GM19099 (cell line): ENCODE results near the gene GLI2.

Source experiments
- POLR2A ChIP-seq: IDR thresholded peaks from 3 replicates; pipeline ENCODE4 v1.6.1; 2011; ENCODE audit warnings: low read depth; ENCODE audit not compliant: insufficient read length; ENCODE audit errors: extremely low read depth

Gene GLI2

GRCh38 chr2:120754067-120754960, 18.6 kb downstream of the GLI2 start:
- TF ChIP-seq POLR2A: no peak

- TF ChIP-seq POLR2A: no peak
These were observed 22.8 kb downstream of the GLI2 start for GRCh38 chr2:120758181-120759144.

DNA sequence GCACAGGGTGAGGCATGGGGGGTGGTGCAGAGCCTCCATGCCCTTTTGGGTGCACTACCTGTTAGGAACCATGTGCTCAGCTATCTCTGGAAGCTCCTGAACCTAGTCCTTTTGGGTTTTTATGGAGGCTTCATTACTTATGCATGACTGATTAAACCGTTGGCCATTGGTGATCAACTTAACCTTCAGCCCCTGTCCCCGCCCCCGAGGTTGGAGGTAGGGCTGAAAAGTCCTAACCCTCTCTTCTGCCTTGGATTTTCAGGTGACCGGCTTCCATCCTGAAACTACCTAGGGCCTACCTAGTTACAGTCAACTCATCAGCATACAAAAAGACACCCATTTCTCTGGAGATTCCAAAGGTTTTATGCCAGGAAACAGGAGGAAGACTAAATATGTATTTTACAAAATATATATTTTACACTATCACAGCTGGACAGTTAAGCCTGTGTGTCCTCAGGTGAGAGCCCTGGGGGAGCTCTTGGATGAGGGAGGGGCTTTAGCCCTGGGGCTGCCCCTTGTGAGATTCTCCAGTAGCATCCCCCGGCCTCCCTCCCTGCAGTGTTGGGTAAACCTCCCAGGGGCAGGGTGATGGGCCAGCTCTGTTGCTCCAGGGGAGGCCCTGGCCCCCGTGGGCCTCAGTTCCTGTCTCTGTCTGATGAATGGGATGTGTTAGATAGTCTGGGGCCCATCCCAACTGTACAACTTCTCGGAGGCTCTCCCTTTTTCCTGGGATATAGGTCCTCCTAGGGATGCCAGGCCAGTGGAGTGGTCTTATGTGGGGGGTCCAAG, 24.1 kb downstream of the GLI2 start:
- no peak for TF ChIP-seq POLR2A

GRCh38 chr2:120760446-120761135, 24.9 kb downstream of the GLI2 start:
- no peak for TF ChIP-seq POLR2A

DNA sequence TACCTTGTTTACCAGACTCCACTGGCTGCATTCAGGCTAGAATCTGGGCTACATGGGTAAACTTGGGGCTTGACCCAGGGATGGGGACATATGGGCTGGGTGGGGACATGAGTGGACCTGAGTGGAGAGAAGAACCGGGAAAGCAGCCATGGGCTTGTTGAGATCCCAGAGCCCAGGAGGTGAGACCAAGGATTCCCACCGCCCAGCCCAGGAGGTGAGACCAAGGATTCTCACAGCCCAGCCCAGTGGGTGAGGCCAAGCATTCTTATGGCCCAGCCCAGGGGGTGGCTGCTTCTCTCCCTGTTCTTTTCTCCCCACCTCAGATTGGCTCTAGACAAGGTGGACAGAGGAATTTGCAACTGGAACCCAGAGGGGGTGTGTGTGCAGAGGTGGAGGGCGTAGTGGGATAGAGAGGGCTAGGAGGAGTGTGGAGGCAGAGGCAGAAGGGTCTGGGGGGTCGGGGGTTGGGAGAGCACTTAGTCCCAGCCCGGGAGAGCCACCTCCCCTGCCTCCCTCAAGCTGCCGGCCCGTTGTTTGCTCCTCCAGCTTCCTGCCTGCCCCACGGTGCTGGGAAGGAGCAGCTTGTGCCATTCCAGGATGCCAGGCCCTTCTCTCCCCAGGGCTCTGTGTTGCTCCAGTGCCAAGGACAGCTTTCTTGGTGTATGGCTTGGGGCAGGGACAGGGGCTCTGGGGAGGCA, 25.6 kb downstream of the GLI2 start:
- no peak for TF ChIP-seq POLR2A

GRCh38 chr2:120761911-120762310, 26.2 kb downstream of the GLI2 start:
- TF ChIP-seq POLR2A: no peak

DNA sequence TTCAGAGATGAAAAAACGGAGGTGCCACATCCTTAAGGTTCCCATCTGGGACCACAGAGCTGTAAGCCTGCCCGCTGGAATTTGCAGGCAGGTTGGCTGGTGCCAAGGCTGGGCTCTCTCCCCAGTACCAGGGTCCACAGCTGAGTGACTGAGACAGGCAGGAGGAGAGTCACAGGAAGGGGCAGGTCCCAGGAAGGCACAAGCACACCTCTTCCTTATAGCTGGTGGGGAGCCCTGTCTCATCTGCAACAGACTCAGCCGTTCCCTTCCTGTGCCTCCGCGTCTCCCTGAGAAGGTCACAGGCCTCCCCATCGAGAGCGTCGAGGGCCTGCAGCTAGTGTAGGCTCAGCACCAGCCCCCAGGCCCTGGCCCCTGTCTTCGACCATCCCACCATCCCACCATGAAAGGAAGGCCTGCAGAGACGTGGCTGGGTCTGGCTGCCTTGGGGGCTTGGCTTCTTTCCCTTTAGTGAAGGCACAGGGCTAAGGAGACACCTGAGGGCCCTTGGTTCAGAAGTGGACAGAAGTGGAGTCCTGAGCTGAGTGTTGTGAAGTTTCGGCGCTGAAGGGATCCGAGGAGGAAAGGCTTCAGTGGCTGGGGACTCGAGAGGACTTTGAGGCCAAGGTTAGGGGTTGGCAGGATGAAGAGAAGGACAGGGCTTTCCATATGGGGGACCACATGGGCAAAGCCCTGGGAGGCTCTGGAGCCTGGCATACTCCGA, 26.8 kb downstream of the GLI2 start:
- TF ChIP-seq POLR2A: no peak

GRCh38 chr2:120763508-120763907, 27.8 kb downstream of the GLI2 start:
- no peak for TF ChIP-seq POLR2A

DNA sequence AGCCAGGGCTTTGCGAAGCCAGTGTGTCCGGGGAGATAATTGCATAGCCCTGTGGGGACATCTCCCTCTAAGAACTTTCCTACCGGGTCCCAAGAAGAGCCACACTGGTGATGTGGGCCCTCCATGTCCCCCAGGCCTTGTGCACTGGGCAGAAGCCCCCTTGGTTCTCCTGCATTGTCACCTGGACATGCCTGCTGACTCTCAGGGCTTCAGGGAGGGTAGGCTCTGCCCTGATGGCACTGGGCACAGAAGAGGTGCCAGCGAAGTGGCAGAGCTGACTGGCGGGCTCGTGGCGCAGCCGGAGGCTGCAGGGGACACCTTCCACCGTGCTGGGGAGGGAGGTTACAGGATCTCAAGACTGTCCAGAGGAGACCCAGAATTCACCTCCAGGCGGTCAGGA, 28.3 kb downstream of the GLI2 start:
- no peak for TF ChIP-seq POLR2A

GRCh38 chr2:120764492-120764891, 28.8 kb downstream of the GLI2 start:
- TF ChIP-seq POLR2A: no peak

- no peak for TF ChIP-seq POLR2A
These were observed 29.5 kb downstream of the GLI2 start for GRCh38 chr2:120764991-120765677.

GRCh38 chr2:120765678-120766469, 30.2 kb downstream of the GLI2 start:
- TF ChIP-seq POLR2A: no peak
